HCT116 (cell line): ENCODE data around the gene COL23A1. TPM values are rescaled to one million over a fixed set of nuclear protein-coding genes. Genes with fewer than 3 reads are reported as not detected.

Experiments used
- ATAC-seq: fragments of 200-7000 bp; cut with Tn5 transposase; 2 replicates; pipeline ENCODE4 v1.9.1; 2020; ENCODE audit warnings: mild to moderate bottlenecking, moderate library complexity
- BruUV-seq: library from RNA; stranded (reverse); fragments of 400-500 nt; replicated peaks from 2 replicates; lab custom pipeline; 2021; lab: Mats Ljungman, UMichigan
- CTCF ChIA-PET: fragments of 300-600 bp; sonication (Branson Sonifier 250); formaldehyde crosslinking; loops from one replicate; lab custom pipeline; 2021; ENCODE audit warnings: antibody characterized with exemption; lab: Charles Lee
- POLR2A ChIA-PET: fragments of 300-600, 350-600 bp; sonication (Branson Sonifier 250); formaldehyde crosslinking; loops from one replicate; lab custom pipeline; 2021; ENCODE audit warnings: antibody characterized with exemption; lab: Charles Lee
- RAD21 ChIA-PET, 2 experiments: fragments of 300-600 bp; sonication (Branson Sonifier 250); formaldehyde crosslinking; loops; one replicate each; lab custom pipeline; 2023; ENCODE audit warnings: low total read pairs in 2 of 2; ENCODE audit not compliant: uncharacterized antibody in 2 of 2, unreplicated experiment in 2 of 2, low non-redundant PET in 1 of 2; lab: Charles Lee
- DNase-seq: peaks from one replicate; pipeline ENCODE4 v3.0.0-alpha.2; 2010; ENCODE audit warnings: low read depth, low spot score
- H2AFZ ChIP-seq: fragments of 200-600 bp; shearing (Covaris generic), sonication (generic); 2 replicates; pipeline ENCODE4 v1.6.1; 2017; ENCODE audit warnings: low read depth, mixed run types, mixed read lengths, antibody characterized with exemption, low read length; ENCODE audit not compliant: poor library complexity, severe bottlenecking
- H3K27ac ChIP-seq: 2 replicates; pipeline ENCODE4 v1.5.1; 2012; ENCODE audit warnings: low read depth, low read length
- H3K27me3 ChIP-seq: fragments of 200-600 bp; sonication (generic); 2 replicates; pipeline ENCODE4 v1.6.1; 2016; ENCODE audit warnings: mixed run types, low read length, mixed read lengths; ENCODE audit not compliant: insufficient read depth
- H3K36me3 ChIP-seq, 2 experiments: fragments of 200-500 bp in 1 of 2; fragments of 200-600 bp in 1 of 2; sonication (Bioruptor generic) in 1 of 2; sonication (generic) in 1 of 2; 2 replicates each; pipeline versions ENCODE4 v1.5.1 to v1.6.1; 2014 to 2016; ENCODE audit warnings: low read length in 2 of 2, inconsistent platforms in 1 of 2, mixed read lengths in 1 of 2, mixed run types in 1 of 2; ENCODE audit not compliant: insufficient read depth in 2 of 2, control insufficient read depth in 1 of 2
- H3K4me1 ChIP-seq, 2 experiments: fragments of 200-600 bp in 1 of 2; sonication (generic) in 1 of 2; 2 replicates each; pipeline versions ENCODE4 v1.5.1 to v1.6.1; 2012 to 2017; ENCODE audit warnings: low read length in 2 of 2, inconsistent platforms in 1 of 2, mild to moderate bottlenecking in 1 of 2, mixed read lengths in 1 of 2, mixed run types in 1 of 2, moderate library complexity in 1 of 2; ENCODE audit not compliant: insufficient read depth in 2 of 2, control insufficient read depth in 1 of 2
- H3K4me2 ChIP-seq: fragments of 200-600 bp; sonication (generic); 2 replicates; pipeline ENCODE4 v1.6.1; 2017; ENCODE audit warnings: mixed run types, low read length, mixed read lengths
- H3K4me3 ChIP-seq, 2 experiments: fragments of 200-600 bp in 1 of 2; sonication (generic) in 1 of 2; replicated peaks in 1 of 2; 2 replicates each; pipeline ENCODE4 v1.5.1; 2011 to 2016; ENCODE audit warnings: low read length in 2 of 2, control low read depth in 1 of 2, low read depth in 1 of 2, mild to moderate bottlenecking in 1 of 2, mixed read lengths in 1 of 2, mixed run types in 1 of 2
- H3K79me2 ChIP-seq: fragments of 200-600 bp; sonication (generic); 2 replicates; pipeline ENCODE4 v1.6.1; 2017; ENCODE audit warnings: mild to moderate bottlenecking, mixed run types, low read length, moderate library complexity, mixed read lengths; ENCODE audit not compliant: insufficient read depth
- H3K9ac ChIP-seq: fragments of 200-600 bp; sonication (generic); 2 replicates; pipeline ENCODE4 v1.6.1; 2016; ENCODE audit warnings: low read length, mixed read lengths
- H3K9me2 ChIP-seq: fragments of 200-600 bp; sonication (generic), shearing (Covaris generic); 2 replicates; pipeline ENCODE4 v1.6.1; 2017; ENCODE audit warnings: mixed run types, mild to moderate bottlenecking, moderate library complexity; ENCODE audit not compliant: insufficient read depth
- H3K9me3 ChIP-seq, 2 experiments: fragments of 200-500 bp in 1 of 2; fragments of 200-600 bp in 1 of 2; sonication (Bioruptor generic) in 1 of 2; sonication (generic) in 1 of 2; 2 replicates each; pipeline ENCODE4 v1.6.1; 2014 to 2017; ENCODE audit warnings: low read length in 2 of 2, mixed read lengths in 2 of 2, inconsistent platforms in 1 of 2, low read depth in 1 of 2, mild to moderate bottlenecking in 1 of 2, mixed run types in 1 of 2, moderate library complexity in 1 of 2; ENCODE audit not compliant: control insufficient read depth in 1 of 2, insufficient read depth in 1 of 2
- H4K20me1 ChIP-seq: fragments of 200-600 bp; sonication (generic), shearing (Covaris generic); 2 replicates; pipeline ENCODE4 v1.6.1; 2017; ENCODE audit warnings: mixed run types, mild to moderate bottlenecking, moderate library complexity; ENCODE audit not compliant: insufficient read depth
- CBX3 ChIP-seq: IDR thresholded peaks from 2 replicates; pipeline ENCODE4 v1.6.1; 2012; ENCODE audit warnings: low read depth
- CEBPB ChIP-seq: IDR thresholded peaks from 2 replicates; pipeline ENCODE4 v1.6.1; 2012; ENCODE audit warnings: low read depth
- EGR1 ChIP-seq: IDR thresholded peaks from 2 replicates; pipeline ENCODE4 v1.6.1; 2012; ENCODE audit warnings: low read depth
- ELF1 ChIP-seq: IDR thresholded peaks from 2 replicates; pipeline ENCODE4 v1.6.1; 2012; ENCODE audit warnings: low read depth, borderline replicate concordance
- EZH2 ChIP-seq: fragments of 200-600 bp; sonication (generic); IDR thresholded peaks from 2 replicates; pipeline ENCODE4 v1.6.1; 2017; ENCODE audit warnings: antibody characterized with exemption, mixed run types
- EZH2phosphoT487 ChIP-seq: fragments of 200-600 bp; IDR thresholded peaks from 2 replicates; pipeline ENCODE4 v1.6.1; 2018; ENCODE audit warnings: antibody characterized with exemption, borderline replicate concordance
- FOSL1 ChIP-seq: IDR thresholded peaks from 2 replicates; pipeline ENCODE4 v1.6.1; 2012; ENCODE audit warnings: low read depth
- MAX ChIP-seq: IDR thresholded peaks from 2 replicates; pipeline ENCODE4 v1.6.1; 2012
- POLR2A ChIP-seq: IDR thresholded peaks from 2 replicates; pipeline ENCODE4 v1.7.0; 2011; ENCODE audit warnings: borderline replicate concordance; ENCODE audit not compliant: insufficient read depth, insufficient read length; ENCODE audit errors: extremely low read depth
- RAD21 ChIP-seq: IDR thresholded peaks from 2 replicates; pipeline ENCODE4 v1.6.1; 2012; ENCODE audit warnings: low read depth, mild to moderate bottlenecking
- SP1 ChIP-seq: IDR thresholded peaks from 2 replicates; pipeline ENCODE4 v1.6.1; 2012; ENCODE audit warnings: low read depth
- SRF ChIP-seq: IDR thresholded peaks from 2 replicates; pipeline ENCODE4 v1.6.1; 2012; ENCODE audit warnings: low read depth
- TCF7L2 ChIP-seq: IDR thresholded peaks from 2 replicates; pipeline ENCODE4 v1.7.0; 2011; ENCODE audit warnings: borderline replicate concordance, inconsistent platforms; ENCODE audit not compliant: insufficient read depth, insufficient read length; ENCODE audit errors: extremely low read depth
- ZNF274 ChIP-seq: fragments of 200-500 bp; sonication (Bioruptor generic); IDR thresholded peaks from 2 replicates; pipeline ENCODE4 v1.6.1; 2014; ENCODE audit warnings: mild to moderate bottlenecking, low read depth, low read length, inconsistent platforms
- intact Hi-C: fragments of 100-400 bp; cut with micrococcal nuclease; formaldehyde crosslinking; loops from 2 replicates; pipeline ENCODE4 v1.10.0; 2022
- total RNA-seq: library from RNA; stranded (reverse); gene quantifications from one replicate; pipeline ENCODE4 v1.2.1, GENCODE V29; 2021; ENCODE audit not compliant: unreplicated experiment
- TF ChIP-seq, protein P1 (sequence below): IDR thresholded peaks from 2 replicates; pipeline ENCODE4 v1.6.1; 2012; ENCODE audit warnings: low read depth
- TF ChIP-seq, protein P2 (sequence below), 3 experiments: fragments of 200-600 bp in 1 of 3; sonication (generic) in 1 of 3; IDR thresholded peaks in 2 of 3; conservative IDR thresholded peaks in 1 of 3; 2 replicates each; pipeline ENCODE4 v1.5.1; 2012 to 2017; ENCODE audit warnings: low read depth in 2 of 3, low read length in 2 of 3, antibody characterized with exemption in 1 of 3, borderline replicate concordance in 1 of 3, control low read depth in 1 of 3, mild to moderate bottlenecking in 1 of 3, mixed read lengths in 1 of 3, mixed run types in 1 of 3, moderate library complexity in 1 of 3; ENCODE audit not compliant: insufficient read depth in 1 of 3

COL23A1 gene
- total RNA-seq, 1 experiment from 2014 or later, result not detected

DNA sequence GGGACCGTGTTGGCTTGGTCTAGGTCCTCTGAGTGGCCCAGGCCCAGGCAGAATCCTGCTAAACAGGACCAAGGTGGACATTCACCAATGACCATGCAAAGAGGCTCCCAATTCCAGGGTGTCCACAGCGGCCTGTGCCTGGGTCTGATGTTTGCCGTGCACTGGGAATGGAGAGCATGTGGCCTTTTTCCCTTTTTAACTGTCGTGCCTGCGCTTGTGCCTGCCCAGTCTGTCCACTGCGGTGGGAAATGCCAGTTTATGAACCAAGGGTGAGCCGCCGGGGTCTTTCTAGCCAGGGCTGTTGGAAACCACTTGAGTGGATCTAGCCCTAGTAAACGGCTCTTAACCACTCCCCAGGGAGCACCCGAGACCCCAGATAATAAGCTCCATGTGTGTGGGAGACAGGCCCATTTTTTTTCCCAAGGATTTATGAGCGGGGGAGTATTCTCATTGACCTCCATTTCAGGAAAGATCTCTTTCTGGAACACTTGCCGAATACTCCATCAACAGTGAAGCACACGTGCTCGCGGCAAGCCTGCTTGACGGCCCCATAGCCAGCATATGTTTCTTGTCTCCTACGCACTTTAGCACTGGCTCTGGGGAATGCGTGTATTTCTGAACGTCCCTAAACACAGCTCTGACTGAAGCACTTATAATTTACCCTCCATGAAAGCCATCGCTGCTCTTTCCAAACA lies 264.4 kb downstream of the COL23A1 start:
- intact Hi-C loops, result no loop called here

More for the DNA sequence above, 264.4 kb downstream of the COL23A1 start:
- ChIA-PET RAD21 (no interaction called here), POLR2A (no interaction called here), CTCF (no interaction called here)
- ATAC-seq (no peak), DNase-seq (no peak)
- Histone ChIP-seq H3K9me2 (no peaks in the 10 kb centered on the region), H3K4me1 (no peaks in the 10 kb centered on the region), H2AFZ (no peak overlapping the region), H3K4me2 (no peak overlapping the region), H3K4me3 (no peak overlapping the region), H3K27me3 (no peaks in the 10 kb centered on the region), H3K9ac (no peak overlapping the region), H4K20me1 (no peaks in the 10 kb centered on the region), H3K9me3 (no peaks in the 10 kb centered on the region), H3K79me2 (no peaks in the 10 kb centered on the region), H3K27ac (no peak overlapping the region), H3K36me3 (no peaks in the 10 kb centered on the region)
- no TSS peak for BruUV-seq
- no peak for TF ChIP-seq ELF1
- TF ChIP-seq MAX, result no peak
- TF ChIP-seq EZH2, result no peak
- no peak for TF ChIP-seq SRF
- TF ChIP-seq CEBPB, result no peak
- TF ChIP-seq FOSL1, result no peak
- TF ChIP-seq CBX3, result no peak
- TF ChIP-seq, protein P1, sequence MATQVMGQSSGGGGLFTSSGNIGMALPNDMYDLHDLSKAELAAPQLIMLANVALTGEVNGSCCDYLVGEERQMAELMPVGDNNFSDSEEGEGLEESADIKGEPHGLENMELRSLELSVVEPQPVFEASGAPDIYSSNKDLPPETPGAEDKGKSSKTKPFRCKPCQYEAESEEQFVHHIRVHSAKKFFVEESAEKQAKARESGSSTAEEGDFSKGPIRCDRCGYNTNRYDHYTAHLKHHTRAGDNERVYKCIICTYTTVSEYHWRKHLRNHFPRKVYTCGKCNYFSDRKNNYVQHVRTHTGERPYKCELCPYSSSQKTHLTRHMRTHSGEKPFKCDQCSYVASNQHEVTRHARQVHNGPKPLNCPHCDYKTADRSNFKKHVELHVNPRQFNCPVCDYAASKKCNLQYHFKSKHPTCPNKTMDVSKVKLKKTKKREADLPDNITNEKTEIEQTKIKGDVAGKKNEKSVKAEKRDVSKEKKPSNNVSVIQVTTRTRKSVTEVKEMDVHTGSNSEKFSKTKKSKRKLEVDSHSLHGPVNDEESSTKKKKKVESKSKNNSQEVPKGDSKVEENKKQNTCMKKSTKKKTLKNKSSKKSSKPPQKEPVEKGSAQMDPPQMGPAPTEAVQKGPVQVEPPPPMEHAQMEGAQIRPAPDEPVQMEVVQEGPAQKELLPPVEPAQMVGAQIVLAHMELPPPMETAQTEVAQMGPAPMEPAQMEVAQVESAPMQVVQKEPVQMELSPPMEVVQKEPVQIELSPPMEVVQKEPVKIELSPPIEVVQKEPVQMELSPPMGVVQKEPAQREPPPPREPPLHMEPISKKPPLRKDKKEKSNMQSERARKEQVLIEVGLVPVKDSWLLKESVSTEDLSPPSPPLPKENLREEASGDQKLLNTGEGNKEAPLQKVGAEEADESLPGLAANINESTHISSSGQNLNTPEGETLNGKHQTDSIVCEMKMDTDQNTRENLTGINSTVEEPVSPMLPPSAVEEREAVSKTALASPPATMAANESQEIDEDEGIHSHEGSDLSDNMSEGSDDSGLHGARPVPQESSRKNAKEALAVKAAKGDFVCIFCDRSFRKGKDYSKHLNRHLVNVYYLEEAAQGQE, result no peak
- TF ChIP-seq SP1, result no peak
- TF ChIP-seq EGR1, result no peak
- TF ChIP-seq RAD21, result no peak
- TF ChIP-seq TCF7L2, result no peak
- TF ChIP-seq ZNF274, result no peak
- no peak for TF ChIP-seq EZH2phosphoT487
- TF ChIP-seq POLR2A, result no peak
- TF ChIP-seq, protein P2, sequence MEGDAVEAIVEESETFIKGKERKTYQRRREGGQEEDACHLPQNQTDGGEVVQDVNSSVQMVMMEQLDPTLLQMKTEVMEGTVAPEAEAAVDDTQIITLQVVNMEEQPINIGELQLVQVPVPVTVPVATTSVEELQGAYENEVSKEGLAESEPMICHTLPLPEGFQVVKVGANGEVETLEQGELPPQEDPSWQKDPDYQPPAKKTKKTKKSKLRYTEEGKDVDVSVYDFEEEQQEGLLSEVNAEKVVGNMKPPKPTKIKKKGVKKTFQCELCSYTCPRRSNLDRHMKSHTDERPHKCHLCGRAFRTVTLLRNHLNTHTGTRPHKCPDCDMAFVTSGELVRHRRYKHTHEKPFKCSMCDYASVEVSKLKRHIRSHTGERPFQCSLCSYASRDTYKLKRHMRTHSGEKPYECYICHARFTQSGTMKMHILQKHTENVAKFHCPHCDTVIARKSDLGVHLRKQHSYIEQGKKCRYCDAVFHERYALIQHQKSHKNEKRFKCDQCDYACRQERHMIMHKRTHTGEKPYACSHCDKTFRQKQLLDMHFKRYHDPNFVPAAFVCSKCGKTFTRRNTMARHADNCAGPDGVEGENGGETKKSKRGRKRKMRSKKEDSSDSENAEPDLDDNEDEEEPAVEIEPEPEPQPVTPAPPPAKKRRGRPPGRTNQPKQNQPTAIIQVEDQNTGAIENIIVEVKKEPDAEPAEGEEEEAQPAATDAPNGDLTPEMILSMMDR (IDR thresholded peaks at IDR 0.05 in 2 of 3, conservative IDR thresholded peaks at IDR 0.05 in 1 of 3; ENCODE audit: borderline replicate concordance in 1 of 3, insufficient read depth in 1 of 3, low read depth in 2 of 3, low read length in 2 of 3), result no peak
